Measurements from ENCODE around the gene MAP7.

GRCh38 chr6:136535880-136536650 lies 14.2 kb downstream of the MAP7 start:
- TF ChIP-seq CTCF (IDR thresholded peaks at IDR 0.05; ENCODE audit: low read depth, low read length) (no peak), POLR2A (IDR thresholded peaks at IDR 0.05; ENCODE audit: extremely low read depth, insufficient read length) (no peak)

All from NB4 (cell line).